A549 (cell line): ENCODE measurements around the gene SUMO3. TPM values are rescaled to one million over a fixed set of nuclear protein-coding genes. Genes with fewer than 3 reads are reported as not detected.

ENCODE experiments used
- ATAC-seq, 2 experiments: fragments of 200-7000 bp in 1 of 2; fragments of >200 bp in 1 of 2; cut with Nextera tagmentation in 1 of 2; cut with Tn5 transposase in 1 of 2; 3 replicates each; pipeline versions ENCODE4 v1.8.0 to v1.9.1; 2018 to 2020; ENCODE audit warnings: mild to moderate bottlenecking in 1 of 2, moderate library complexity in 1 of 2
- CTCF ChIA-PET: fragments of 300-600 bp; sonication (Branson Sonifier 250); formaldehyde crosslinking; extraction: SDS; loops from one replicate; lab custom pipeline; 2021; ENCODE audit warnings: antibody characterized with exemption, inconsistent platforms; lab: Yijun Ruan, JAX
- POLR2A ChIA-PET: fragments of 350-600 bp; formaldehyde crosslinking; extraction: SDS; loops from one replicate; lab custom pipeline; 2021; ENCODE audit warnings: antibody characterized with exemption, inconsistent platforms; lab: Yijun Ruan, JAX
- DNase-seq, 2 experiments: peaks; one replicate each; pipeline versions ENCODE4 v3.0.0 to v3.0.0-alpha.2; 2011 to 2016; ENCODE audit warnings: low read depth in 1 of 2, low spot score in 1 of 2
- FAIRE-seq: peaks from 2 replicates; lab custom pipeline; 2011; peaks lifted over from hg19 to GRCh38; lab: Jason Lieb, UNC
- H3K27ac ChIP-seq, 2 experiments: fragments of >200 bp; sonication (Bioruptor Twin); formaldehyde crosslinking; 3 replicates each; pipeline ENCODE4 v1.5.1; 2016 to 2017
- H3K4me1 ChIP-seq: fragments of >200 bp; sonication (Bioruptor Twin); formaldehyde crosslinking; 3 replicates; pipeline ENCODE4 v1.6.1; 2016
- H3K4me2 ChIP-seq: fragments of >200 bp; sonication (Bioruptor Twin); formaldehyde crosslinking; 3 replicates; pipeline ENCODE4 v1.6.1; 2016
- H3K4me3 ChIP-seq: fragments of >200 bp; sonication (Bioruptor Twin); formaldehyde crosslinking; 3 replicates; pipeline ENCODE4 v1.5.1; 2016
- H3K9me3 ChIP-seq: fragments of >200 bp; sonication (Bioruptor Twin); formaldehyde crosslinking; 3 replicates; pipeline ENCODE4 v1.6.1; 2016
- CBX2 ChIP-seq: fragments of 200-600 bp; sonication (generic); IDR thresholded peaks from 2 replicates; pipeline ENCODE4 v1.6.1; 2016; ENCODE audit warnings: low read depth, mild to moderate bottlenecking, borderline replicate concordance
- EHF ChIP-seq: fragments of 250-450 bp; sonication (Bioruptor Pico); IDR thresholded peaks from 2 replicates; pipeline ENCODE4 v1.5.0; 2020; ENCODE audit warnings: mild to moderate bottlenecking
- ELK1 ChIP-seq: fragments of 150-350 bp; IDR thresholded peaks from 2 replicates; pipeline ENCODE4 v1.6.1; 2014; ENCODE audit warnings: low read depth, mild to moderate bottlenecking, low read length
- EP300 ChIP-seq, 2 experiments: fragments of >200 bp; sonication (Bioruptor Twin); formaldehyde crosslinking; IDR thresholded peaks; 2 replicates in 1 of 2; 3 replicates in 1 of 2; pipeline ENCODE4 v1.6.1; 2016 to 2017
- FOSL2 ChIP-seq, 2 experiments: fragments of 450-650 bp in 1 of 2; fragments of >200 bp in 1 of 2; sonication (Bioruptor Twin) in 1 of 2; formaldehyde crosslinking; IDR thresholded peaks; 2 replicates each; pipeline versions ENCODE4 v1.5.0 to v1.6.1; 2016 to 2020; ENCODE audit warnings: mild to moderate bottlenecking in 1 of 2, moderate library complexity in 1 of 2
- GATA3 ChIP-seq: IDR thresholded peaks from 2 replicates; pipeline ENCODE4 v1.6.1; 2012; ENCODE audit warnings: borderline replicate concordance
- HOXB5 ChIP-seq: fragments of 250-450 bp; sonication (Bioruptor Pico); IDR thresholded peaks from 2 replicates; pipeline ENCODE4 v1.5.0; 2020; ENCODE audit warnings: mild to moderate bottlenecking, moderate library complexity
- JUNB ChIP-seq: fragments of >200 bp; sonication (Bioruptor Twin); formaldehyde crosslinking; IDR thresholded peaks from 2 replicates; pipeline ENCODE4 v1.6.1; 2016
- MAFK ChIP-seq: fragments of 450-650 bp; IDR thresholded peaks from 2 replicates; pipeline ENCODE4 v1.6.1; 2014; ENCODE audit not compliant: partially characterized antibody
- NR3C1 ChIP-seq: fragments of >200 bp; sonication (Bioruptor Twin); formaldehyde crosslinking; IDR thresholded peaks from 3 replicates; pipeline ENCODE4 v1.6.1; 2017
- RAD21 ChIP-seq, 2 experiments: fragments of >200 bp in 1 of 2; sonication (Bioruptor Twin) in 1 of 2; formaldehyde crosslinking in 1 of 2; IDR thresholded peaks in 1 of 2; conservative IDR thresholded peaks in 1 of 2; 2 replicates in 1 of 2; 3 replicates in 1 of 2; pipeline ENCODE4 v1.6.1; 2012 to 2018; ENCODE audit warnings: inconsistent platforms in 1 of 2
- RCOR1 ChIP-seq: fragments of 150-350 bp; IDR thresholded peaks from 2 replicates; pipeline ENCODE4 v1.6.1; 2014; ENCODE audit warnings: antibody characterized with exemption, low read length, low read depth
- REST ChIP-seq: fragments of 200-600 bp; sonication (generic); IDR thresholded peaks from 2 replicates; pipeline ENCODE4 v1.6.1; 2016; ENCODE audit warnings: antibody characterized with exemption, mild to moderate bottlenecking, moderate library complexity
- TFCP2L1 ChIP-seq: fragments of 250-450 bp; sonication (Bioruptor Pico); IDR thresholded peaks from 2 replicates; pipeline ENCODE4 v1.5.0; 2021; ENCODE audit warnings: mild to moderate bottlenecking
- ZFP36 ChIP-seq: fragments of 450-650 bp; IDR thresholded peaks from 2 replicates; pipeline ENCODE4 v1.6.1; 2014; ENCODE audit warnings: borderline replicate concordance; ENCODE audit not compliant: partially characterized antibody
- WGBS: methylation state at CpG from one replicate; pipeline ENCODE4 v1.1.6; 2017; ENCODE audit errors: missing lambda C conversion rate; 5-methylcytosine and 5-hydroxymethylcytosine counted together
- polyA plus RNA-seq, 4 experiments: library from polyadenylated mRNA; depleted of rRNA in 3 of 4; stranded (reverse); fragments of >200 nt; fragmentation: RNase III in 1 of 4; extraction: RNeasy Plus Mini Kit Qiagen cat#74134 plus additional on column Dnase treatment in 1 of 4; gene quantifications; 2 replicates in 3 of 4; 3 replicates in 1 of 4; pipeline ENCODE4 v1.2.3, GENCODE V29; 2011 to 2017
- TF ChIP-seq, protein P1 (sequence below): IDR thresholded peaks from 2 replicates; pipeline ENCODE4 v1.6.1; 2012
- TF ChIP-seq, protein P2 (sequence below): fragments of >200 bp; sonication (Bioruptor Twin); formaldehyde crosslinking; IDR thresholded peaks from 3 replicates; pipeline ENCODE4 v1.5.1; 2016
- TF ChIP-seq, protein P3 (sequence below): fragments of >200 bp; sonication (Bioruptor Twin); formaldehyde crosslinking; IDR thresholded peaks from 2 replicates; pipeline ENCODE4 v1.6.1; 2016
- TF ChIP-seq, protein P4 (sequence below): IDR thresholded peaks from 2 replicates; pipeline ENCODE4 v1.6.1; 2012; ENCODE audit warnings: low read depth, borderline replicate concordance
- TF ChIP-seq, protein P5 (sequence below): fragments of 450-650 bp; IDR thresholded peaks from 2 replicates; pipeline ENCODE4 v1.6.1; 2014; ENCODE audit warnings: antibody characterized with exemption

Gene SUMO3
- polyA plus RNA-seq, 2 of the 4 experiments (the other 2 are of a cell fraction), result 78.4 to 110 TPM

GRCh38 chr21:44758781-44759627 is 58.9 kb downstream of the SUMO3 start (continued):
- TF ChIP-seq FOSL2 (IDR thresholded peaks at IDR 0.05), result no peak
- TF ChIP-seq FOSL2 (CRISPR knock-in tag; IDR thresholded peaks at IDR 0.05), result no peak
- no peak for TF ChIP-seq GATA3
- no peak for TF ChIP-seq MAFK
- no peak for TF ChIP-seq RCOR1
- TF ChIP-seq, protein P1, sequence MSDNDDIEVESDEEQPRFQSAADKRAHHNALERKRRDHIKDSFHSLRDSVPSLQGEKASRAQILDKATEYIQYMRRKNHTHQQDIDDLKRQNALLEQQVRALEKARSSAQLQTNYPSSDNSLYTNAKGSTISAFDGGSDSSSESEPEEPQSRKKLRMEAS, result no peak
- no peak for TF ChIP-seq ZFP36
- TF ChIP-seq, protein P2, sequence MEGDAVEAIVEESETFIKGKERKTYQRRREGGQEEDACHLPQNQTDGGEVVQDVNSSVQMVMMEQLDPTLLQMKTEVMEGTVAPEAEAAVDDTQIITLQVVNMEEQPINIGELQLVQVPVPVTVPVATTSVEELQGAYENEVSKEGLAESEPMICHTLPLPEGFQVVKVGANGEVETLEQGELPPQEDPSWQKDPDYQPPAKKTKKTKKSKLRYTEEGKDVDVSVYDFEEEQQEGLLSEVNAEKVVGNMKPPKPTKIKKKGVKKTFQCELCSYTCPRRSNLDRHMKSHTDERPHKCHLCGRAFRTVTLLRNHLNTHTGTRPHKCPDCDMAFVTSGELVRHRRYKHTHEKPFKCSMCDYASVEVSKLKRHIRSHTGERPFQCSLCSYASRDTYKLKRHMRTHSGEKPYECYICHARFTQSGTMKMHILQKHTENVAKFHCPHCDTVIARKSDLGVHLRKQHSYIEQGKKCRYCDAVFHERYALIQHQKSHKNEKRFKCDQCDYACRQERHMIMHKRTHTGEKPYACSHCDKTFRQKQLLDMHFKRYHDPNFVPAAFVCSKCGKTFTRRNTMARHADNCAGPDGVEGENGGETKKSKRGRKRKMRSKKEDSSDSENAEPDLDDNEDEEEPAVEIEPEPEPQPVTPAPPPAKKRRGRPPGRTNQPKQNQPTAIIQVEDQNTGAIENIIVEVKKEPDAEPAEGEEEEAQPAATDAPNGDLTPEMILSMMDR, result no peak
- TF ChIP-seq ELK1, result no peak
- TF ChIP-seq REST, result no peak
- TF ChIP-seq JUNB, result no peak
- TF ChIP-seq EP300 (IDR thresholded peaks at IDR 0.05), result no peak
- TF ChIP-seq, all 56 proteins: peak for 0

DNA sequence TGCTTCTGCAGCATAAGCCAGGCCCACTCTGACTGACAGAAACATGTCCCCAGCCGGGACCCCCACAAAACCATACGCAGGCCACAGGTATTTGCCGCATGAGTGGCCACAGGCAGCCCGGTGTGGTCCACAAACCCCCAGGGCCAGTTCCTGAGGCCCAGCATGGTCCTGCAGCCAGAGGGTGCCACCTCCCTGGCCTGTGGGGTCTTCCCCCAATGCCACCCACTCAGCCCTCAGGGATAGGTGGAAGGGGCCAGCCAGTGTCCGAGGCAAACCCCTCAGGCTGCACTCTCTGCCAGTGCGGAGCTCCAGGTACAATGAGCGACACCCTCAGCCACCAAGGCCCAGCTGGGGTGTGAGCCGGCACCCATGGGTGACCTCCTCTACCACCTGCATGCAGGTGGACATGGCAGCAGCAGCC is 59.7 kb downstream of the SUMO3 start:
- CTCF ChIA-PET, result interaction anchor here (1.0 kb wide), 1 partner anchor 153 kb away, joined by 3 read pairs; no protein-coding TSS in a partner anchor
- TF ChIP-seq EHF (no peak), CBX2 (no peak), NR3C1 (no peak)
- FAIRE-seq (no peak), DNase-seq (no peak), ATAC-seq (no peak)
- 52% methylated on average over 5 of the region's 8 CpGs for WGBS
- POLR2A ChIA-PET, result interaction anchor here (0.7 kb wide), 1 partner anchor 1419 kb away, joined by 3 read pairs; no protein-coding TSS in a partner anchor
- H3K9me3 ChIP-seq, result no peaks in the 10 kb centered on the region
- H3K4me3 ChIP-seq, result no peak overlapping the region
- no peak overlapping the region for H3K4me2 ChIP-seq
- no peaks in the 10 kb centered on the region for H3K4me1 ChIP-seq
- H3K27ac ChIP-seq, result no peak overlapping the region

DNA sequence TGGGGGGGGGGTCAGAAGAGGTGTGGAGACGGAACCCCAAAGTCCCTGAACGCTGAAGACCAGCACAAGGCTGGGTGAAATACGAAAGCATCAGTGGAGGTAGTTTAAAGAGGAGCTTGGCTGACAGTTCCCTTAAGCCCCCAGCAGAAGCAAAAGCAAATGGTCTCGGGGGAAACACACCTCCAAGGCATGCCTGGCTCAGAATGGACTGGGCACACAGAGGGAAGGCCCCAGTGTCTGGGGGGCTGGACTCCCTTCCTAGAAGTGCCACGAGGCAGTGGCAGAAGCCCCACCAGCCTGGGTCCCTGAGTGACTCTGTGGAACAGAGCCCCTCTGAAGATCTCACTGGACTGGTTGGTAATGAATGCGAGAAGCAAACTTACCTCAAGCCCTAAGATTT is 60.1 kb downstream of the SUMO3 start:
- POLR2A ChIA-PET, result interaction anchor here (0.7 kb wide), 1 partner anchor 1420 kb away, joined by 3 read pairs; no protein-coding TSS in a partner anchor
- no peak overlapping the region for H3K4me3 ChIP-seq
- no peak for ATAC-seq
- H3K4me2 ChIP-seq, result no peak overlapping the region
- no peak for DNase-seq
- no peaks in the 10 kb centered on the region for H3K9me3 ChIP-seq
- no peak for FAIRE-seq
- H3K4me1 ChIP-seq, result no peaks in the 10 kb centered on the region
- CTCF ChIA-PET, result no interaction called here
- WGBS, result 29% methylated on average over 5 of the region's 6 CpGs
- H3K27ac ChIP-seq, result no peak overlapping the region
- TF ChIP-seq TFCP2L1 (CRISPR knock-in tag), result no peak
- TF ChIP-seq, protein P3, sequence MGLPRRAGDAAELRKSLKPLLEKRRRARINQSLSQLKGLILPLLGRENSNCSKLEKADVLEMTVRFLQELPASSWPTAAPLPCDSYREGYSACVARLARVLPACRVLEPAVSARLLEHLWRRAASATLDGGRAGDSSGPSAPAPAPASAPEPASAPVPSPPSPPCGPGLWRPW, result no peak
- TF ChIP-seq, protein P4, sequence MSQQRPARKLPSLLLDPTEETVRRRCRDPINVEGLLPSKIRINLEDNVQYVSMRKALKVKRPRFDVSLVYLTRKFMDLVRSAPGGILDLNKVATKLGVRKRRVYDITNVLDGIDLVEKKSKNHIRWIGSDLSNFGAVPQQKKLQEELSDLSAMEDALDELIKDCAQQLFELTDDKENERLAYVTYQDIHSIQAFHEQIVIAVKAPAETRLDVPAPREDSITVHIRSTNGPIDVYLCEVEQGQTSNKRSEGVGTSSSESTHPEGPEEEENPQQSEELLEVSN, result no peak
- TF ChIP-seq HOXB5, result no peak
- no peak for TF ChIP-seq RAD21 (conservative IDR thresholded peaks at IDR 0.05 in 1 of 2, IDR thresholded peaks at IDR 0.05 in 1 of 2)
- TF ChIP-seq, protein P5, sequence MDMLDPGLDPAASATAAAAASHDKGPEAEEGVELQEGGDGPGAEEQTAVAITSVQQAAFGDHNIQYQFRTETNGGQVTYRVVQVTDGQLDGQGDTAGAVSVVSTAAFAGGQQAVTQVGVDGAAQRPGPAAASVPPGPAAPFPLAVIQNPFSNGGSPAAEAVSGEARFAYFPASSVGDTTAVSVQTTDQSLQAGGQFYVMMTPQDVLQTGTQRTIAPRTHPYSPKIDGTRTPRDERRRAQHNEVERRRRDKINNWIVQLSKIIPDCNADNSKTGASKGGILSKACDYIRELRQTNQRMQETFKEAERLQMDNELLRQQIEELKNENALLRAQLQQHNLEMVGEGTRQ, result no peak
- TF ChIP-seq JUNB, result no peak
- TF ChIP-seq ELK1, result no peak
